Activated CD4-positive, alpha-beta T cell treated with anti-CD3 and anti-CD28 coated beads, Interleukin-2, amount 50 U/mL, for 16 hours (primary cell): ENCODE measurements around the gene MTHFR.
A peak's percentile ranks its signal among the peaks of the same experiment; 100 is the strongest.

ENCODE experiments used
- DNase-seq: peaks from one replicate; pipeline ENCODE4 v3.0.0-alpha.2; 2020

Gene MTHFR

GRCh38 chr1:11795238-11795890, 10.4 kb downstream of the MTHFR start:
- DNase-seq, result no peak

- no peak for DNase-seq
Measured at GRCh38 chr1:11794446-11795237, 11.1 kb downstream of the MTHFR start.

GRCh38 chr1:11793819-11794218, 11.9 kb downstream of the MTHFR start:
- DNase-seq, result no peak

DNA sequence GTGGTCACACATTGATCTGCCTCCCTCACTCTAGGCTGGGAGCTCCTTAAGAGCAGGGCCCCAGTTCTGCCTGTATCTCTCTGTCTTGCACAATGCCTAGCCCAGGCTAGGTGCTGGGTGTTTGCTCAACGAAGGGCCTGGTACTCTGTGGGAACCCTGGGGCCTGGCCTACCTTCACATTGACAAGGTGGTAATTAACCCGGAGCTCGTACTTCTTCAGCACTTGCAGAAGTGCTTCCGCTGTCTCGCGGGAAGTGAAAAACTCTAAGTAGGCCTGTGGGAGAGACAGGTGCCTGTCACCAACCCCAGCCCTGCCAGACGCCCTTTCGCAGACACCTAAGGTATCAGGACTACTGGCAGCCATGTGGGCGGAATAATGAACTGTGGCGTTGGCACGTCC, 13.7 kb downstream of the MTHFR start:
- DNase-seq, result no peak

DNA sequence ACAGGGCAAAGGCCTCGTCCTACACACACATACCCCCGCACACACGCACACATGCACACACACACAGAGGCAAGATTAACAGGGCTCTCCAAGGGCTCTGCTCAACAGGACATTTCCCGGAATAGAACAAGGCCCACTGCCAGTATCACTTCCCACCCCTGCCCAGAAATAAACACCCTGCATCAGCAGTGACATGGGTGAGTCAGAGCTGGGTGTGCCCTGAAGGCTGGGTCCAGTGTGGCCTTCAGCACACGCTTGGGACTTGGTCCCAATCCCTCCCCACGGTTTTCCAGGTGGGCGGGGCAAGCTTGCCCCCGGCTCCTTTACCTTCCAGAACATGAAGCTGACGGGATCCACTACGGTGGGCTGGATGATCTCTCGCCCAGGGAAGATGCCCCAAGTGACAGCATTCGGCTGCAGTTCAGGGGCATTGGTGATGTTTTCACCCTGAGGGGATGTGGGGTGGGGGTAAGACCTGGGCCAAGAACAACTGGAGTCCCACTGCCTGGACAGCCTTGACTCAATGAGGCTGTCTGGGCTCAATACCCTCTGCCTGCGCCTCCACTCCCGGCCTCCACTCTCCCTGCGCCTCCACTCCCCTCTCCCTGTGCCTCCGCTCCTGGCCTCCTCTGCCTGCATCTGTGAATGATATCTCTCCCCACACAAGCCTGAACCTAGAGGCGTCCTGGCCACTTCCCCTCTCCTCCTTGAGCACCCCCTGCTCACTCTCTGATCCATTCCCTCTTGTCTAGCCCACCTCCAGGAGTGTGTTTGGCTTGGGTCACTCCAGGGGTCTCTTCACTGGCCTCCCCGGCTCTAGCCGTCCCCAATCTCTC, 14.7 kb downstream of the MTHFR start:
- no peak for DNase-seq

DNA sequence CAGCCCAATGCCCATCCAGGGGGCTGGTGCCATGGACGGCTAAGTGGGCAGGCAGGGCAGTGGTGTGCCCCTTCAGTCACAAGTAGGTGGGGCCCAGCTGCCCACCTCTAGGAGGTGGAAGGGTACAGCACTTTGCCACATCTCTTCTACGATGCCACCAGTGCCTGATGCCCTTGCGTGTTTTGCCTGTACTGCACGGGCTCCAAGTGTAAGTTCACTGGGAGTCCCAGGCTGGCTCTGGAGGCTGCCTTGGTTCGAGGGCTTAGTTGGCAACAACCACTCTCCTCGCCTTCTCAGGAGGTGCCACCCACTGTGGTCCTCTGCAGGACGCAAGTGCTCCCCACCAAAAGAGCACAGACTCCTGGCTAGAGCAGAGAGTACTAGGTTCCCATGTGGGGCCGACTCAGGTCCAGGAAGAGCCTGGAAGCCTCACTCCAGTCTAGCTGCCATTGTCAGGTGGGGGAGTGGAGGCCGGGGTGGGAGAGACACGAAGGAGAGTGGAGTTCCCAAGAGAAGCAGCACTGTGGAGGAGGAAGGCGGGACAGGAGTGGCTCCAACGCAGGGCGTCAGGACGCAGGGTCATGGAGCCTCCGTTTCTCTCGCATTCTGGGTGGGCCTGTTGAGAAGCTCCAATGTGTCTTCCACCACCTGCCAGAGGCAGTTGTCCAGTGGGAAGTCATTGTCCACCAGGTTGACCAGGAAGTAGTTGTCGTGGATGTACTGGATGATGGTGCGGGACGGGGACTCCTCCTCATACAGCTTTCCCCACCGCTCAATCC, 15.5 kb downstream of the MTHFR start:
- DNase-seq, result no peak

DNA sequence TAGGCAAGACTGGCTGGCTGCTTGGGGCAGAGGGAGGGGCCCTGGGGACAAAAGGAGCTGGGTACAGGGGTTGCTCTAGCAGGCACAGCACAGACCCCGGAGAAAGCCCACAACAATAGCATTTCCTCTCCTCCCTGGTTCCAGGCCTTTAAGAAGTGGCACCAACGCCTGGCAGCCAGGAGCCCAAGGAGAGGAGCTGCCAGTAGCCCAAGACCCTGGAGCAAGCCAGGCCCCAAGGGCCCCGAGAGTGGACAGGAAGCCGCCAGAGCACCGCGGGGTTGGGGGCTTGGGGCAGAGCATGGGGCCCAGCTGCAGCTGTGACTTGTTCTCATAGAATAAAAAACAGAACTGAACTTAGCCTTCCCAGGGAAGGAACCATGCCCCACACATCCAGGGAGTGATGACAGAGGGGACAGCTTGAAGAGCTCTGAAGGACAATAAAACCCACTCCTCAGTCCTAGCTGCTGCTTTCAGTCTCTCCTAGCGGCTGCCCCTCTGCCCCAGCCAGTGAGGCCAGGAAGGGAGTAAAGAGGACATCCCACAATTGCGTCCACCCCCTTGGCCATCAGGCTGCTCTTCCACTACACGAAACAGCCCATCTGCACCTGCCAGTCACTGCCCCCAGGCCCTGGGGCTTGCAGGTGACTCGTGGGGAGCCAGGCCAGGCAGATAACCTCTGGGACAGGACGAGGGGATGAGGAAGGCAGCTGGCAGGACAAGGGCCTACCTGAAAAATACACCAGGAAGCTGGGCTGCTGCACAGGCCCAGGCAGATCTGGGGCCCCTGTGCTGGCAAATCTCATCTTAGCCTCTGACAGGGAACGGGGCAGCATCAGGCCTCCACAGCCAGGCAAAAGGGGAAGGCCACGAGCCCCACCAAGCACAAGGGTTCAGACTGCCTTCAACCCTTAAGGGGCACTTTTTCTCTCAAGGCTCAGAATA, 16.4 kb downstream of the MTHFR start:
- DNase-seq, result no peak

GRCh38 chr1:11788549-11789053, 17.2 kb downstream of the MTHFR start:
- no peak for DNase-seq

DNA sequence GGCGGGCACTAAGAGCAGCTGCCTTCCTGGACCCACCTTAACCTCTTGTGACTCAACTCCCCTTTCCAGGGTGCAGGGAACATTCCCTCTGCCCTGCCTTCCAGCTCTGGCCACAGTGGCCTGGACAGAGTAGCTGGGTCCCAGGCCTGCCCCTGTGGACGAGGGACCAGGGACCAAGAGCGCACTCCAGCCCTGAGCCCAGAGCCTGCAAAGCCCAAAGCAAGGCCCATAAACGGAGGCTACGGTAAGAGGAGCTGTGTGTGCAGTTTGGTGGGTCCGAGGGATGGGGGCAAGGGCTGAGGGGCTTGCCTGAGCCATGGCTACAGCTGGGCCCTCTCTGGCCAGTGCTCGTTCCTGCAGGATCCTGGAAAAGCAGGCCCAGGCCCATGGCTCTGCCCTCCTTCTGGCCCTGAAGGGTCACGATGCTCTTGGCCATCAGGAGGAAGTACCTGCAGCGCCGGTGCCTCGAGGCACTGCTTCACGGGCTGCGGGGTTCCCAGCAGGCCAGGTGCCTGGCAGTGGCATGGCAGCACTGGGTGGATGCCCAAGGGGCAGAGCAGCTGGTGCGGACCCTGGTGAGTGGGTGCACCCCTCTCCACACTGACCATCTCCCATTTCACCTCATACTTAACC, 17.8 kb downstream of the MTHFR start:
- no peak for DNase-seq

GRCh38 chr1:11787251-11787803, 18.4 kb downstream of the MTHFR start:
- DNase-seq, result no peak

DNA sequence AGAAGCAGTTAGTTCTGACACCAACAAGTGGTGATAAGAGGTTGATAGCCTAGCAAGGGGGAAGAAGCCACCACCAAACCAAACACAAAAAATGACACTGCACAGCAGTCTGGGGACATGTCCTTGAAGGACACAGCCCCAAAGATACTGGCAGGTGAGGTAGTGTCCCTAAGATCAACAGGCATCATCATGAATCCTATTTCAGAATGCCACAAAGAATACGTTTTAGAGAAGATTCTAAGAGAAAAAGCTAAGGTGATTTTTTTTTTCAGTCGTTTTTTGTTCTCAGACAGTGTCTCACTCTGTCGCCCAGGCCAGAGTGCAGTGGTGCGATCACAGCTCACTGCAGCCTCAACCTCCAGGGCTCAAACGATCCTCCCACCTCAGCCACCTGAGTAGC, 19.6 kb downstream of the MTHFR start:
- no peak for DNase-seq

GRCh38 chr1:11784993-11785769, 20.6 kb downstream of the MTHFR start:
- DNase-seq, result peak; percentile 42

DNA sequence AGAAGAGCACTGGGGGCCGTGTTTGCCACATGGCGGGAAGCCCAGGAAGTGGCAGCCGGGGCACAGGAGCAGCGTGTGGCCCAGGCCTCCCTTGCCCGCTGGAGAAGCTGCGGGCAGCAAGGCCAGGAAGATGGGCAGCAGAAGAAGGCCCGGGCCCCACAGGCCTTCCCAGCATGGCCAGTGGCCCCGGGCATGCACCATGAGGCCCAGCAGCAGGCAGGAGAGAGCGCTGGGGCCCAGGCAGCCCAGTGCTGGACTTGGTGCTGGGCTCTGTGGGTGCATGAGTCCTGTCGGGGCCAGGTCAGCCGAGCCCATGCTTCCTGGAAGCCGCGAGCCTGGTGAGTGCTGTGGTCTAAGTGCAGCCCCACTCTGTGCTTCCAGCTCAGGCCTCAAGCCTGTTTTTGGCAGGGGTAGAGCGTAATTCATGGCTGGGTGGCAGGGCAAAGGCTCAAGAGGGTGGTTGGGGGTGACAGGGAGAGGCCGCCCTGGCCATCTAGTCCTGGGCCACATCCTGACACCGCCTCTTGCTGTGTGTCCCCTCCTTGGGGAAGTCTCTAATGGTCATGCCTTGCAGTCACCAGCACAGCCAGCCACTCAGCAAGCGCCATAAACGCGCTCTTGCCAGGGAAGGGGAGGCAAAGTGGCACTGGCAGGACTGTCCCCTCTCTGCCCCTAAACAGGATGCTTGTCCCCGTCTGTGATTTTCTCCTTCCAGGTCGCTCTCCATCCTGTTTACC, 21.3 kb downstream of the MTHFR start:
- no peak for DNase-seq

DNA sequence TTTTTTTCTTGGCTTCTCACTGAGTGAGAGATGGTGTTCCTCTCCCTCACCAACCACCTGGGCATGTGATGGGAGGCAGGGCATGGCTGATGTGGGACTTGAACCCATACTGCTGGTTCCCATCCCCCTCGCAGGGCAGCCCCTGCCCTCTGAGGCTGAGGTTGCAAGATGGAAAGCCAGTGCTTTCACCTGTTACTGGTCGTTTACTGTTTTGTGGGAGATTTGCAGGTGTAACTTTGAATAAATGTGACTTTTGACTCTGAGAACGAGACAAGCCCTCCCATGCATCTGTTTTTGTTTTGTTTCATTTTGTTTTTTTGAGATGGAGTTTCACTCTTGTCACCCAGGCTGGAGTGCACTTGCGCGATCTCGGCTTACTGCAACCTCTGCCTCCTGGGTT, 22.2 kb downstream of the MTHFR start:
- DNase-seq, result no peak

DNA sequence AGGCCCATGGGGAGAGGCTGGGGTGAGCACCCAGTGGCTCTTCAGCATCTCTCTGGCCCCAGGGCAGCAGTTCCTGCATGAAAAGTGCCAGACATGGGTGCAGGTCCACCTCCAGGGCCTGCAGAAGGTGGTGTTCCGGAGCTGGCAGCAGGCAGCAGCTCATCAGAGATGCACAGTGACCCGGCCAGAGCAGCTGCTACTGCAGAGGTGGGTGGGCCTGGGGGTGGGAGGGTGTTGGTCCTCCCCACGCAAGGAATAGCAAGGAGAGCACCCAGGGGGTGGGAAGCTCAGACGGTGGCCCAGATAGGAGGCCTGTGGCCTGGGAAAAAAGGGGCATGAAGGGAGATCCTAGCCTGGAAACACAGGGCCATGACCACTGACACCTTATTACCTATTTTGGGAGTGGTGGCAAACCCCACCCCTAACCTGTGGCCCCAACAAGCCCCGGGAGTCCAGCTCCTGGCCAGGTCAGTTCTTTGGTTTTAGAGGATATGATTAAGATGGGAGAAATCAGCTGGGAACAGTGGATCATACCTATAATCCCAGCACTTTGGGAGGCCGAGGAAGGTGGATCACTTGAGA, 23.5 kb downstream of the MTHFR start:
- DNase-seq, result no peak

DNA sequence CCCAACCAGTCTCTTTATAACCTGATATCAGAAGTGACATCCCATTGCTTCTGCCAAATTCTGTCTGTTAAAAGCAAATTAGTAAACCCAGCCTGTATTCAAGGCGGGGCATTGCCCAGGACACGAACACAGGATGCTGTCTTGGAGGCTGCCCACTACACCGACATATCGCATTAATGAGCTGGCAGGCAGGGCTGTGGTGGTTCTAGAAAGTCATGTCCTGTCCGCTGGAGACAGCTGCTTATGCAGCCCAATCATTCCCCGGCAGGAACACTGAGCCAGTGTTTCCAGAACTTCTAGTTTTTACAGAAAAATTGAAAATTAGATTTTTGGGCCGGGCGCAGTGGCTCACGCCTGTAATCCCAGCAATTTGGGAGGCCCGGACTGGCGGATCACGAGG, 24.5 kb downstream of the MTHFR start:
- no peak for DNase-seq

DNA sequence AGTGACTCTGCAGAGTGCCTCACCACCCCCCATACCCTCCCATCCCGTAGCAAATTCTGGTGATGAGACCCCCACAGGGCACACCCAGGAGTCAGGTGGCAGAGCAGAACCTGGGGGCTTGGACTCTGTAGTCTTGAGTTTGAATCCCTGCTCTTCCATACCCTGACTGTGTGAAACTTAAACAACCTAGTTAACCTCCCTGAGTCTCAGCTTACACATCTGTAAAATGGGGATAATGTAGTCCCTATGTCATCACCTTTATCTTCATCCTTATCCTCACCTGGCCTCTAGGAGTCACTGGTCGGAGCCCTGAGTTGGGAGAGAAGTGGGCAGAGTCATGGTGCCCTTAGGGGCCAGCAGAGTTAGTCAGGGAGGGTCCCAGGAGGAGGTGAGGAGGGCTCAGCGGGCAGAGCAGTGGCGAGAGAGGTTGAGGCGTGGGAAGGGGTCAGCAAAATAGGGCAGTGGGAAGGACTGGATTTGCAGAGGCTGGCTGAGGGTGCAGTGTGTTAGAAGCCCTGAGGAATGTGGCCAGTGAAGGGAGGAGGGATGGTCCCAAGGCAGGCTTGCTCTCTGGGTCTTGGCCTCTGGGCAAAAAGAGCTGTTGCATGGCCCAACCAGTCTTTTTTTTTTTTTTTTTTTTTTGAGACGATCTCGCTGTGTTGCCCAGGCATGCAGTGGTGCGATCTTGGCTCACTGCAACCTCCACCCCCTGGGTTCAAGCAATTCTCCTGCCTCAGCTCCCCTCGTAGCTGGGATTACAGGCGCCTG, 25.2 kb downstream of the MTHFR start:
- DNase-seq, result no peak
